GM18520 (cell line): Measurements from ENCODE around the gene ATP6V0B.

ENCODE experiments used
- ATAC-seq: cut with Tn5 transposase; IDR thresholded peaks from one replicate; pipeline ENCODE4 v1.9.1; 2021; ENCODE audit not compliant: unreplicated experiment

Gene ATP6V0B

GRCh38 chr1:43982808-43983207 is 8.0 kb downstream of the ATP6V0B start:
- no peak for ATAC-seq

- no peak for ATAC-seq
Measured at GRCh38 chr1:43983253-43983899, 8.6 kb downstream of the ATP6V0B start.

GRCh38 chr1:43984855-43985254 is 10.1 kb downstream of the ATP6V0B start:
- ATAC-seq, result no peak

- ATAC-seq, result no peak
Measured at GRCh38 chr1:43985984-43986595, 11.3 kb downstream of the ATP6V0B start.

GRCh38 chr1:43986712-43987111 is 12.0 kb downstream of the ATP6V0B start:
- ATAC-seq, result no peak

GRCh38 chr1:43987159-43987902 is 12.6 kb downstream of the ATP6V0B start:
- ATAC-seq, result no peak

- ATAC-seq, result no peak
Measured at GRCh38 chr1:43990271-43991199, 15.8 kb downstream of the ATP6V0B start.

- no peak for ATAC-seq
Measured at GRCh38 chr1:43991200-43991475, 16.4 kb downstream of the ATP6V0B start.

GRCh38 chr1:43991476-43992231 is 16.9 kb downstream of the ATP6V0B start, which contains the start of gene CCDC24:
CCDC24 (plus strand) TSS chr1:43991599; CDS start chr1:43991879, 280 bp downstream.
- ATAC-seq, result peak; percentile 55

GRCh38 chr1:43992232-43992995 is 17.7 kb downstream of the ATP6V0B start:
- ATAC-seq, result no peak

GRCh38 chr1:43993206-43993914 is 18.6 kb downstream of the ATP6V0B start:
- ATAC-seq, result no peak

- no peak for ATAC-seq
Measured at GRCh38 chr1:43994071-43994470, 19.3 kb downstream of the ATP6V0B start.

GRCh38 chr1:43994794-43995790 is 20.3 kb downstream of the ATP6V0B start:
- ATAC-seq, result no peak

GRCh38 chr1:43995984-43996732 is 21.4 kb downstream of the ATP6V0B start:
- ATAC-seq, result no peak

GRCh38 chr1:43996733-43997115 is 22.0 kb downstream of the ATP6V0B start:
- ATAC-seq, result no peak

GRCh38 chr1:43997295-43997999 is 22.7 kb downstream of the ATP6V0B start:
- ATAC-seq, result no peak

GRCh38 chr1:43998000-43998378 is 23.2 kb downstream of the ATP6V0B start:
- no peak for ATAC-seq
